ENCODE measurements around the gene GREB1. TPM values are rescaled to one million over a fixed set of nuclear protein-coding genes. Genes with fewer than 3 reads are reported as not detected.

GREB1 gene
- total RNA-seq, 1 experiment from 2014 or later, result 16.5 TPM

DNA sequence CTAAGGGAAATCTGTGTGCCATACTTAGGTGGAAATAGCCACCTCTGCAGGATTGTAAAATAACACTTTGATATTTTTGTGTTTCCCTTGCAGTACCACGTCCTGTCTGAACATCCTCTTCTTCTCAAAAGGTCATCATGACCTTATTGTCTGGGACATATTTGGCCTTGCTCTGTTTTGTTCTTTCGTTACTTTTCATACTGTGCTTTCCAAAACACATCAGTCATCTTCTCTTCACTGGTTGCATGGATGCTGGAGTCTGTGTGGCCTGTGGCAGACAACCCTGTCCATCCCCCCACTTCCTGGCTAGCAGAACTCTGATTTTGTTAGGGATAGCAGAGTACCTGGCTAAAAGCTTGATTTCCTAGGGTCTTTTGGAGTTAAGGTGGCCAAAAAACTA, 9.4 kb upstream of the GREB1 start:
- no peaks in the 10 kb centered on the region for H3K27me3 Mint-ChIP-seq (ENCODE audit: low read depth)
- Histone ChIP-seq H2BK120ac (ENCODE audit: low read depth, low read length, poor library complexity, severe bottlenecking) (no peak overlapping the region), H2AK5ac (ENCODE audit: insufficient read length, low read length) (no peak overlapping the region), H3K56ac (ENCODE audit: insufficient read length, low read depth, low read length) (no peak overlapping the region), H2AFZ (ENCODE audit: low read length) (no peak overlapping the region), H3K14ac (ENCODE audit: insufficient read depth, low read length) (no peak overlapping the region), H3K18ac (ENCODE audit: insufficient read length, low read depth, low read length) (no peak overlapping the region), H2BK15ac (ENCODE audit: low read depth, low read length) (no peak overlapping the region), H3K4ac (ENCODE audit: low read depth, low read length) (no peak overlapping the region), H3K4me1 (ENCODE audit: insufficient read depth, low read length) (peaks cover 11% of the 10 kb centered on the region; the same call in 1 of the 2 replicates), H4K8ac (replicated peaks; ENCODE audit: insufficient read length, low read depth, low read length) (no peak overlapping the region), H3K4me2 (ENCODE audit: insufficient read depth, insufficient read length, low read length) (no peak overlapping the region), H2BK20ac (ENCODE audit: low read depth, low read length, poor library complexity, severe bottlenecking) (no peak overlapping the region), H3K23me2 (ENCODE audit: insufficient read length, low read depth, low read length, poor library complexity, severe bottlenecking) (no peaks in the 10 kb centered on the region), H3K27me3 (ENCODE audit: insufficient read depth, low read length) (no peaks in the 10 kb centered on the region), H3K9ac (ENCODE audit: extremely low read depth, insufficient read length, low read length) (no peak overlapping the region), H3T11ph (ENCODE audit: low read length) (no peak overlapping the region), H2BK12ac (ENCODE audit: insufficient read length, low read depth, low read length) (no peak overlapping the region), H4K91ac (ENCODE audit: insufficient read length, low read depth, low read length) (no peak overlapping the region), H3K27ac (ENCODE audit: insufficient read length, low read depth, low read length) (no peak overlapping the region), H4K5ac (ENCODE audit: insufficient read length, low read depth, low read length) (no peak overlapping the region), H3K9me3 (ENCODE audit: control insufficient read depth, low read depth, low read length) (no peaks in the 10 kb centered on the region), H4K20me1 (ENCODE audit: control insufficient read depth, insufficient read depth, insufficient read length) (no peaks in the 10 kb centered on the region), H3K79me1 (ENCODE audit: insufficient read depth, low read depth, low read length, poor library complexity, severe bottlenecking) (no peaks in the 10 kb centered on the region), H3K23ac (ENCODE audit: insufficient read length, low read depth, low read length) (no peak overlapping the region), H3K79me2 (ENCODE audit: insufficient read depth, low read length) (peaks cover 2% of the 10 kb centered on the region; the same call in 1 of the 2 replicates), H2BK5ac (ENCODE audit: insufficient read length, low read length) (no peak overlapping the region)
- WGBS (ENCODE audit: extremely low coverage, insufficient read length, low lambda C conversion rate), result no CpG with 5 or more reads among the region's 2 CpGs
- peaks cover 0 to 19% (median 9%) of the 10 kb centered on the region in 3 experiments; a peak in 5 of 7 replicates for H3K36me3 Mint-ChIP-seq (ENCODE audit: insufficient read depth in 1 of 3, low read depth in 3 of 3)
- TF ChIP-seq, protein P1, sequence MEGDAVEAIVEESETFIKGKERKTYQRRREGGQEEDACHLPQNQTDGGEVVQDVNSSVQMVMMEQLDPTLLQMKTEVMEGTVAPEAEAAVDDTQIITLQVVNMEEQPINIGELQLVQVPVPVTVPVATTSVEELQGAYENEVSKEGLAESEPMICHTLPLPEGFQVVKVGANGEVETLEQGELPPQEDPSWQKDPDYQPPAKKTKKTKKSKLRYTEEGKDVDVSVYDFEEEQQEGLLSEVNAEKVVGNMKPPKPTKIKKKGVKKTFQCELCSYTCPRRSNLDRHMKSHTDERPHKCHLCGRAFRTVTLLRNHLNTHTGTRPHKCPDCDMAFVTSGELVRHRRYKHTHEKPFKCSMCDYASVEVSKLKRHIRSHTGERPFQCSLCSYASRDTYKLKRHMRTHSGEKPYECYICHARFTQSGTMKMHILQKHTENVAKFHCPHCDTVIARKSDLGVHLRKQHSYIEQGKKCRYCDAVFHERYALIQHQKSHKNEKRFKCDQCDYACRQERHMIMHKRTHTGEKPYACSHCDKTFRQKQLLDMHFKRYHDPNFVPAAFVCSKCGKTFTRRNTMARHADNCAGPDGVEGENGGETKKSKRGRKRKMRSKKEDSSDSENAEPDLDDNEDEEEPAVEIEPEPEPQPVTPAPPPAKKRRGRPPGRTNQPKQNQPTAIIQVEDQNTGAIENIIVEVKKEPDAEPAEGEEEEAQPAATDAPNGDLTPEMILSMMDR (conservative IDR thresholded peaks at IDR 0.05), result no peak
- H3K9me3 Mint-ChIP-seq, result peaks cover 4% of the 10 kb centered on the region in 2 experiments; a peak in 2 of 5 replicates
- H3K27ac Mint-ChIP-seq, result no peak overlapping the region
- peaks cover 12 to 21% of the 10 kb centered on the region in 2 experiments for H3K4me1 Mint-ChIP-seq
- H3K4me3 Mint-ChIP-seq, result no peak overlapping the region
- DNase-seq, result no peak
